NT2/D1 (cell line): ENCODE measurements around the gene PLSCR4.

ENCODE experiments used
- DNase-seq: peaks from one replicate; pipeline ENCODE4 v3.0.0-alpha.2; 2011; ENCODE audit warnings: low read depth, low spot score
- H3K27me3 ChIP-seq: 2 replicates; pipeline ENCODE4 v1.6.0; 2011; ENCODE audit warnings: mild to moderate bottlenecking; ENCODE audit not compliant: insufficient read length, insufficient read depth
- H3K36me3 ChIP-seq: 2 replicates; pipeline ENCODE4 v1.6.1; 2011; ENCODE audit warnings: mild to moderate bottlenecking, low read length, mixed read lengths; ENCODE audit not compliant: insufficient read depth, insufficient read length
- H3K4me1 ChIP-seq: 2 replicates; pipeline ENCODE4 v1.5.1; 2011; ENCODE audit not compliant: insufficient read depth, insufficient read length
- H3K4me3 ChIP-seq: 2 replicates; pipeline ENCODE4 v1.5.1; 2011; ENCODE audit warnings: low read depth; ENCODE audit not compliant: insufficient read length
- H3K9ac ChIP-seq: 2 replicates; pipeline ENCODE4 v1.6.0; 2011; ENCODE audit warnings: low read depth; ENCODE audit not compliant: insufficient read length
- H3K9me3 ChIP-seq: 2 replicates; pipeline ENCODE4 v1.5.1; 2011; ENCODE audit warnings: mild to moderate bottlenecking, low read length; ENCODE audit not compliant: insufficient read depth
- SUZ12 ChIP-seq: IDR thresholded peaks from 2 replicates; pipeline ENCODE4 v1.6.1; 2011; ENCODE audit not compliant: insufficient read length, insufficient read depth; ENCODE audit errors: extremely low read depth
- YY1 ChIP-seq: IDR thresholded peaks from 2 replicates; pipeline ENCODE4 v1.6.1; 2011; ENCODE audit not compliant: insufficient read length, insufficient read depth
- ZNF274 ChIP-seq: IDR thresholded peaks from 2 replicates; pipeline ENCODE4 v1.6.1; 2011; ENCODE audit warnings: mild to moderate bottlenecking, low read depth, low read length

Gene PLSCR4

DNA sequence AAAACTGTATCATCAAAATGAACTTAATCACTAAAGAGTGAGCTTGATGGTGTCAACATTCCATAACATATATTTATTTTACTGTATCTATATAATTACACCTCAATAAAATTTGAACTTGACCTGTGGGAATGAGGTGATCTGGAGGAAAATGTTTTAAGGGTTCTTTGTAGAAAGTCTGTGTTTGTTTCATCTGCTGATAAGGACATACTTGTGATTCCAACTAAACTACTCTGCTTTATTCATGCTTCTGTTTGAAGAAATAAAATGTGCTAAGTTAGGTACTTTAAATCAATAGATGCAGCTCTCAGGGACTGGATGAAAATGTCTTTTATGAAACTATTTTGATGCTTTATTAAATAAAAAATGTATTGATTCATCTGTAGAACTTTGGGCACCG is 78.3 kb downstream of the PLSCR4 start:
- Histone ChIP-seq H3K9me3 (no peaks in the 10 kb centered on the region), H3K36me3 (no peaks in the 10 kb centered on the region), H3K27me3 (no peaks in the 10 kb centered on the region), H3K9ac (no peak overlapping the region), H3K4me1 (no peaks in the 10 kb centered on the region), H3K4me3 (no peak overlapping the region)
- no peak for TF ChIP-seq ZNF274
- no peak for TF ChIP-seq YY1
- TF ChIP-seq SUZ12: no peak
- no peak for DNase-seq

DNA sequence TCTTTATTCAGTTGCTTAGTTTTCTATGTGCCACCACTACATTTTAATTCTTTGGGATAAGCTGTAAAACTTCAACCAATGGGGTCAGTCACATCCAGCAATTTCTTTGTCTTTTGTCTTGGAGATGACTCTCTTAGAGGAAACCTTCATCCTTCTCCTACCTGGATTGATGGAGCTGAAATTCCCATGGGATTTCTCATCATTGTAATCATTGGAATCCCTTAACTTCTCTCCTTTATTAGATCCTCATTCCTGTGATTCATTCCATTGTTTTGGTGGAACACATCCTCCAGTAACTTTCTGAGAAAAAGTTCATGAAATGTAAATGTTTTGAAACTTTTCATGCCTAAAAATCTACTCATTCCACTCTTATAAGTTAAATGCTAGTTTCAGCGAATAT is 80.3 kb downstream of the PLSCR4 start:
- Histone ChIP-seq H3K27me3 (no peaks in the 10 kb centered on the region), H3K9ac (no peak overlapping the region), H3K36me3 (no peaks in the 10 kb centered on the region), H3K9me3 (no peaks in the 10 kb centered on the region), H3K4me1 (no peaks in the 10 kb centered on the region), H3K4me3 (no peak overlapping the region)
- DNase-seq: no peak
- TF ChIP-seq ZNF274 (no peak), SUZ12 (no peak), YY1 (no peak)

DNA sequence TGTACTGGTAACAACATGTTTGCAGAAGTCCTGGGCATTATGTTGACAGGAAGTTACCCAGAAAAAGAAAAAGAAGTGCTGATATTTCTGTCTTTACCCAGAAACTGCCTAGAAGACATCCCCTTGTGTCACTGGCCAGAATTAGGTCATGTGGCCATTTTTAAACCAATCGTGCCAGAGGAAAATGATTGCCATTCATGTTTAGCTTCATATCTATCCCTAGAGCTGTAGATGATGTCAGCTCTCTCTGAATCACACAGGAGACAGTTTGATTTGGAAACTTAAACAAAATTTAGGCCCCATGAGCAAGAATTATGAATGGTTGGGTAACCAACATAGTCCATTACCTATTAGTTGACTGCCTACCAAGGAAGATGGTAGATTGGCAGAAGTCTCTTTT is 81.0 kb downstream of the PLSCR4 start:
- no peak overlapping the region for H3K9ac ChIP-seq

DNA sequence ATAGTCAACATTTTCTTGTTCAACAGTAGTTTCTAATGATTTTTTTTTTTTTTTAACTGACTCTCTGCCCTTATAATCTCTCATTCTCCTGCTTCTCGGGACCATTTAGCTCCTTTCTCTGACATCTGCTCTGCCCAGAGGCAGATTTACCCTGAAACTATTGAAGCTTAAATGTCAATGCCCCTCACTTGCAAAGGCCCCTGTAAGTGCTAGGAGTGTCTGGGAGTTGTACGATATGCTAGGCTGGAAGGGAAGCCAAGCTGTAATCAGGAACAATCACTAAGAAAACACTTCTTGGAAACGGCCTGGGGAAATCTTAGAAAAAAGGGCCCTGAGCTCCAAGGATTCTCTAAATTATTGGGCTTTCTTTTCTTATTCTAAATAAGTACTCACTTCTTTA is 84.1 kb downstream of the PLSCR4 start:
- H3K9me3 ChIP-seq: no peaks in the 10 kb centered on the region
- TF ChIP-seq YY1 (no peak), ZNF274 (no peak), SUZ12 (no peak)
- no peaks in the 10 kb centered on the region for H3K4me1 ChIP-seq
- no peak for DNase-seq
- no peaks in the 10 kb centered on the region for H3K27me3 ChIP-seq
- H3K9ac ChIP-seq: no peak overlapping the region
- no peaks in the 10 kb centered on the region for H3K36me3 ChIP-seq
- no peak overlapping the region for H3K4me3 ChIP-seq

More for the DNA sequence above, 81.0 kb downstream of the PLSCR4 start:
- Histone ChIP-seq H3K4me1 (no peaks in the 10 kb centered on the region), H3K4me3 (no peak overlapping the region), H3K9me3 (no peaks in the 10 kb centered on the region), H3K27me3 (no peaks in the 10 kb centered on the region), H3K36me3 (no peaks in the 10 kb centered on the region)
- no peak for DNase-seq
- TF ChIP-seq YY1 (no peak), ZNF274 (no peak), SUZ12 (no peak)

DNA sequence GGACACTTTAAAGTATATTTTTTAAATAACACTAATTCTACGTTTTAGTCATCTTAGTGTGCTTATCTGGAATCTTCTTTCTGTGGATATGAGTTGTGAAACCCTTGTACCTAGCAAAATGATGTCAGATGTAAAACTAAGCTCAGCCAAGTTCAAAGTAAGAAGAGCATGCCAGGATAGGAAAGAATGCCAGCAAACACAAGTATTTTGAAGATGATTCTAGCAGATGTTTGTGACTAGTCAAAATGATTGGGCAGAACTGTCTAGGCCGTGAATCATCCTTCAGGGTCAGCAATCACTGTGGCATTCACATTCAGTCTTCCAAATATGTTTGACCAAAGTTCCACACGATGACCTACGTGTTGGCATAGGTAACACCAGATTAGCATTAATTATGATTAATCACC is 84.5 kb downstream of the PLSCR4 start:
- Histone ChIP-seq H3K4me3 (no peak overlapping the region), H3K9me3 (no peaks in the 10 kb centered on the region), H3K9ac (no peak overlapping the region), H3K4me1 (peaks cover 2% of the 10 kb centered on the region), H3K36me3 (no peaks in the 10 kb centered on the region), H3K27me3 (no peaks in the 10 kb centered on the region)
- TF ChIP-seq YY1: no peak
- TF ChIP-seq ZNF274: no peak
- no peak for TF ChIP-seq SUZ12
- no peak for DNase-seq

DNA sequence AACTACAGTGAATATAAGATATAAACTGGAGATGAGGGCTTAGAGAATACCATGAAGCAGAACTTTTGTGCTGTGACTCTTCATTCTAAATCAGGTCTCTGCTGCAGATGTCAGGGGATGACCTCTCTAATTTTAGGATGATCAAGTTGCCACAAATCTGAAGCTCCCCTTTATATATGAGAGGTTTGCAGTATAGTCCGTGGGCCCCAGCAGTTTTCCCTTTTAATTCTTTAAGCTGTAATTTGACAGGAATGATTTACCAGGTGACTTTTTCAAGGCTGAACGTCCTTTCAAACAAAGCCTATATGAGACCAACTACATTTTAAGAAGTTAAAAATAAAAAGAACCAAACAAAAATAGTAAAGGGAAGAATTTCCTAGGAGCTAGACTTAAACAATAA is 85.0 kb downstream of the PLSCR4 start:
- TF ChIP-seq YY1 (no peak), SUZ12 (no peak), ZNF274 (no peak)
- Histone ChIP-seq H3K36me3 (no peaks in the 10 kb centered on the region), H3K27me3 (no peaks in the 10 kb centered on the region), H3K4me3 (no peak overlapping the region), H3K9ac (no peak overlapping the region), H3K9me3 (no peaks in the 10 kb centered on the region), H3K4me1 (peaks cover 2% of the 10 kb centered on the region)
- no peak for DNase-seq

DNA sequence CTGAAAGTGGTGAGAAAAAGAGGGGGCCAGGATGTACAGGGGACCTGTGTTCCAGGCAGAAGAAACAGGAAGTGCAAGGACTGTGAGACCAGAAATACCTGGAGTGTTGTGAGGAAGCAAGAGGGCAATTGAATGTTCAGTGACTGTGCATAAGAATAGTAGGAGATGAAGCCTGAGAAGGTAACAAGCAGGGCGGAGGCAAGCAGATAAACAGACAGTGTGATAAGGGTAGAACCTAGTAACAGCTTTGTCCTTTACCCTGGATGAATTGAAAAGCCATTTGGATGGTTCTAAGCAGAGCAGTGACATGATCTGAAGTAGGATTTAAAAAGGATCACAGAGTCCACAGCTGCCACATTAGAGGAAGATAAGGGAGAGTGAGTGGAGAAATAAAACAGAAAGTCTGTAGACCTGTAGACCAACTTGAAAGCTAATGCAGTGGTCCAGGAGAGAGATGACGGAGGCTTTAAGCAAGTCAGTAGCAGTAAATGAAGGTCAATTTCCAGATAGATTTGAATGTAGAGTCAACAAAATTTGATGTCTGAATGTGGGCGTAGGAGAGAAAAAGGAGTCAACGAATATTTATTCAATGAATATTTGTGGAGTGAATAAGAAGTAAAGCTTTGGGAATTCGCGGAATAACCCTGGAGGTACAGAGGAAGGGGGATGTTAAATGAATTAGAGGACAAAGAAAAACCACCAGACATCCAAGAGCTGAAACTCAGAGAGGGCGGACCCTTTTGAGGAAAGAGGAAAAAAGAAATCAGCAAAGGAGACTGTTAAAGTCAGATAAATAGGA is 85.7 kb downstream of the PLSCR4 start:
- TF ChIP-seq ZNF274: no peak
- no peak overlapping the region for H3K4me3 ChIP-seq
- no peak for DNase-seq
- peaks cover 2% of the 10 kb centered on the region for H3K4me1 ChIP-seq
- no peaks in the 10 kb centered on the region for H3K9me3 ChIP-seq
- no peaks in the 10 kb centered on the region for H3K27me3 ChIP-seq
- no peak overlapping the region for H3K9ac ChIP-seq
- no peaks in the 10 kb centered on the region for H3K36me3 ChIP-seq
